Osteoblast (primary cell): ENCODE measurements around the gene LRP2BP. TPM values are rescaled to one million over a fixed set of nuclear protein-coding genes. Genes with fewer than 3 reads are reported as not detected.
"Not testable (repeated sequence)": the region's sequence is repeated elsewhere in the genome, so short reads cannot be mapped to it uniquely, and the experiment has no call there.

Experiments used
- DNase-seq: peaks from one replicate; pipeline ENCODE4 v3.0.0; 2011; ENCODE audit warnings: low spot score, mixed read lengths; ENCODE audit not compliant: insufficient read length; ENCODE audit errors: missing footprints
- H2AFZ ChIP-seq: 2 replicates; pipeline ENCODE4 v1.6.0; 2011; ENCODE audit warnings: mild to moderate bottlenecking, low read length
- H3K27ac ChIP-seq: 2 replicates; pipeline ENCODE4 v1.5.1; 2011; ENCODE audit warnings: mild to moderate bottlenecking, low read depth, low read length, moderate library complexity
- H3K27me3 ChIP-seq: 2 replicates; pipeline ENCODE4 v1.6.0; 2012; ENCODE audit warnings: mild to moderate bottlenecking, control low read depth, inconsistent platforms, low read length, moderate library complexity; ENCODE audit not compliant: insufficient read depth
- H3K36me3 ChIP-seq: 2 replicates; pipeline ENCODE4 v1.5.1; 2011; ENCODE audit warnings: mild to moderate bottlenecking, low read length, control low read depth, moderate library complexity; ENCODE audit not compliant: insufficient read depth
- H3K4me1 ChIP-seq: 2 replicates; pipeline ENCODE4 v1.5.1; 2011; ENCODE audit warnings: mild to moderate bottlenecking, low read length, control low read depth, moderate library complexity; ENCODE audit not compliant: insufficient read depth
- H3K4me2 ChIP-seq: 2 replicates; pipeline ENCODE4 v1.6.0; 2011; ENCODE audit warnings: mild to moderate bottlenecking, low read length; ENCODE audit not compliant: insufficient read depth
- H3K4me3 ChIP-seq: fragments of 200-600 bp; sonication (generic); 3 replicates; pipeline ENCODE4 v1.5.1; 2012; ENCODE audit warnings: mild to moderate bottlenecking, low read length, inconsistent platforms; ENCODE audit not compliant: insufficient read depth
- H3K79me2 ChIP-seq: 2 replicates; pipeline ENCODE4 v1.6.0; 2012; ENCODE audit warnings: mild to moderate bottlenecking, low read length, control low read depth, inconsistent platforms; ENCODE audit not compliant: insufficient read depth
- H3K9me3 ChIP-seq: 2 replicates; pipeline ENCODE4 v1.5.1; 2011; ENCODE audit warnings: low read depth, low read length, control low read depth
- H4K20me1 ChIP-seq: 2 replicates; pipeline ENCODE4 v1.6.0; 2012; ENCODE audit warnings: mild to moderate bottlenecking, low read length, control low read depth; ENCODE audit not compliant: insufficient read depth
- CTCF ChIP-seq: IDR thresholded peaks from 2 replicates; pipeline ENCODE4 v1.5.1; 2011; ENCODE audit warnings: mild to moderate bottlenecking, low read depth, low read length, moderate library complexity; ENCODE audit errors: extremely low read depth
- small RNA-seq: library from RNA; depleted of rRNA; stranded (forward); fragments of <200 nt; gene quantifications from one replicate; pipeline ENCODE3, GENCODE V24; 2012
- total RNA-seq: library from RNA; depleted of rRNA; stranded (reverse); fragments of >200 nt; gene quantifications from 2 replicates; pipeline ENCODE4 v1.2.3, GENCODE V29; 2012

Gene LRP2BP
- total RNA-seq, 1 donor, result 1.4 TPM

DNA sequence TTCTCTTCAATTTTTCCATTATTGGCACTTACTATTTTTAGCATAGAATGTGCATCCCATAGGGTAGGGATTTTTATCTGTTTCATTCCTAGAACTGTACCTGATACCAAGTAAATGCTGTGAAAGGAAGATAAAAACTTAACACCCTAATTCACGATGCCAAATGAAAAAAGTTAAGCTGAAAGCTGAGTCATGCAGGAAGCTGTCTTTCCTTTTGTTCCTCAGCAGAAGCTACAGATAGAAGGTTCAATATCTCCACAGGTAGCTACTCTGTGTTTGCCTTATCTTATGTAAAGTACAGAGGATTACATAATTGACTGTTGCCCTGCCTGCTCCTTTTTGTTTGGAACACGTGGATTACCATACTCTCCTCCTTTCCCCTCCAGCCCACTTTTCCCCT is 77.0 kb downstream of the LRP2BP start:
- Histone ChIP-seq H2AFZ (no peak overlapping the region), H3K9me3 (no peaks in the 10 kb centered on the region), H3K36me3 (peaks cover 18% of the 10 kb centered on the region), H3K4me1 (peaks cover 22% of the 10 kb centered on the region), H3K79me2 (no peaks in the 10 kb centered on the region), H3K27ac (no peak overlapping the region), H4K20me1 (no peaks in the 10 kb centered on the region), H3K4me3 (no peak overlapping the region), H3K27me3 (no peaks in the 10 kb centered on the region), H3K4me2 (no peak overlapping the region)
- no peak for DNase-seq
- TF ChIP-seq CTCF, result no peak

DNA sequence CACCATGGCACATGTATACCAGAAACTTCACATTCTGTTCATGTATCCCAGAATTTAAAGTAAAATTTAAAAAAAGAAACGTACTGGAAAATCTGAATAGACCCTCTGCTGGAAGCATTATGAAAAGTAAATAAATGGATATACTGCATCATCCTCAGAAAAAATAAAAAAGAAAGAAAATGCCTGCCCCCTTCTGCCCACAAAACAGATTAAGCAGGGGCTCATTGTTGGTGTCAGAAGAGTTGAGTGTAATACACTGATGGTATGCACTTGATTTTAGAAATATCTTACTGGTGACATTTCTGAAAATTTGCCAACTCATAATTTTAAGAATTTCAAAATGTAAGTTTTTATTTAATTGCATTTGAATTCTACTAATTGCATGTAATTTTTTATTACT is 77.8 kb downstream of the LRP2BP start:
- Histone ChIP-seq H3K27me3 (no peaks in the 10 kb centered on the region), H3K27ac (no peak overlapping the region), H3K9me3 (no peaks in the 10 kb centered on the region), H3K4me3 (no peak overlapping the region), H2AFZ (no peak overlapping the region), H3K79me2 (no peaks in the 10 kb centered on the region), H3K36me3 (peaks cover 26% of the 10 kb centered on the region), H3K4me1 (peaks cover 14% of the 10 kb centered on the region), H4K20me1 (no peaks in the 10 kb centered on the region), H3K4me2 (no peak overlapping the region)
- TF ChIP-seq CTCF, result no peak
- DNase-seq, result no peak

DNA sequence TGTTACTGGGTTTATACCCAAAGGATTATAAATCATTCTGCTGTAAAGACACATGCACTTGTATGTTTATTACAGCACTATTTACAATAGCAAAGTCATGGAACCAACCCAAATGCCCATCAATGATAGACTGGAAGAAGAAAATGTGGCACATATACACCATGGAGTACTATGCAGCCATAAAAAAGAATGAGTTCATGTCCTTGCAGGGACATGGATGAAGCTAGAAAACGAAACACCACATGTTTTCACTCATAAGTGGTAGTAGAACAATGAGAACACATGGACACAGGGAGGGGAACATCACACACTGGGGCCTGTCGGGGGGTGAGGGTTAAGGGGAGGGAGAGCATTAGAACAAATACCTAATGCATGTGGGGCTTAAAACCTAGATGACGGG is 78.3 kb downstream of the LRP2BP start:
- not testable (repeated sequence) for H3K9me3 ChIP-seq, H3K27me3 ChIP-seq, DNase-seq, H4K20me1 ChIP-seq, H3K4me3 ChIP-seq, H3K27ac ChIP-seq, H2AFZ ChIP-seq, H3K4me2 ChIP-seq, H3K79me2 ChIP-seq, H3K4me1 ChIP-seq
- peaks cover 29% of the 10 kb centered on the region for H3K36me3 ChIP-seq

Small RNA genes lying within 50 kb of the gene (small RNA-seq; reads per million reads assigned to genes)
- not detected for gene RF00019

Other genes with a start within 250 kb of the LRP2BP start
- 74.3 and 77.1 TPM in 2 replicates for gene CFAP97, start 191.9 kb downstream of the LRP2BP start, total RNA-seq
- gene SNX25, start 186.3 kb downstream of the LRP2BP start, total RNA-seq, result 66.3 and 98.1 TPM in 2 replicates
- gene ANKRD37, start 917 bp upstream of the LRP2BP start, total RNA-seq, result 15.6 and 22.8 TPM in 2 replicates
- gene UFSP2, start 30.0 kb upstream of the LRP2BP start, total RNA-seq, result 43.4 and 54.2 TPM in 2 replicates
- 2.2 and 2.4 TPM in 2 replicates for gene CCDC110, start 75.8 kb upstream of the LRP2BP start, total RNA-seq
- 1.8 and 2.2 TPM in 2 replicates for gene PDLIM3, start 139.6 kb upstream of the LRP2BP start, total RNA-seq